A549 (cell line): ENCODE results near the gene INVS.

Source experiments
- CEBPB ChIP-seq, 2 experiments: fragments of >200 bp in 1 of 2; sonication (Bioruptor Twin) in 1 of 2; formaldehyde crosslinking in 1 of 2; IDR thresholded peaks; 2 replicates each; pipeline ENCODE4 v1.6.1; 2012 to 2016
- CTCF ChIP-seq: fragments of >200 bp; sonication (Bioruptor Twin); formaldehyde crosslinking; IDR thresholded peaks from 3 replicates; pipeline ENCODE4 v1.5.1; 2016
- EP300 ChIP-seq, 2 experiments: fragments of >200 bp; sonication (Bioruptor Twin); formaldehyde crosslinking; IDR thresholded peaks; 2 replicates in 1 of 2; 3 replicates in 1 of 2; pipeline ENCODE4 v1.6.1; 2016 to 2017
- HOXA7 ChIP-seq: fragments of 250-450 bp; sonication (Bioruptor Pico); IDR thresholded peaks from 2 replicates; pipeline ENCODE4 v1.5.0; 2020; ENCODE audit warnings: mild to moderate bottlenecking, moderate library complexity
- JUNB ChIP-seq: fragments of >200 bp; sonication (Bioruptor Twin); formaldehyde crosslinking; IDR thresholded peaks from 2 replicates; pipeline ENCODE4 v1.6.1; 2016
- MAFK ChIP-seq: fragments of 450-650 bp; IDR thresholded peaks from 2 replicates; pipeline ENCODE4 v1.6.1; 2014; ENCODE audit not compliant: partially characterized antibody
- MYC ChIP-seq: IDR thresholded peaks from 2 replicates; pipeline ENCODE4 v1.6.1; 2012; ENCODE audit warnings: mild to moderate bottlenecking, inconsistent platforms, low read length, improper control_type of control experiment, borderline replicate concordance
- PHF8 ChIP-seq: fragments of 200-600 bp; sonication (generic); IDR thresholded peaks from 2 replicates; pipeline ENCODE4 v1.6.1; 2016; ENCODE audit warnings: low read depth, mild to moderate bottlenecking, antibody characterized with exemption, moderate library complexity, borderline replicate concordance
- POLR2A ChIP-seq: IDR thresholded peaks from 2 replicates; pipeline ENCODE4 v1.6.1; 2012; ENCODE audit warnings: mild to moderate bottlenecking, low read length
- RCOR1 ChIP-seq: fragments of 150-350 bp; IDR thresholded peaks from 2 replicates; pipeline ENCODE4 v1.6.1; 2014; ENCODE audit warnings: antibody characterized with exemption, low read length, low read depth
- SREBF2 ChIP-seq: fragments of 450-650 bp; IDR thresholded peaks from 2 replicates; pipeline ENCODE4 v1.6.1; 2014; ENCODE audit warnings: mild to moderate bottlenecking, moderate library complexity
- TF ChIP-seq, protein P1 (sequence below): IDR thresholded peaks from 2 replicates; pipeline ENCODE4 v1.6.1; 2012; ENCODE audit warnings: low read depth, borderline replicate concordance
- TF ChIP-seq, protein P2 (sequence below): fragments of 200-600 bp; sonication (generic); IDR thresholded peaks from 2 replicates; pipeline ENCODE4 v1.6.1; 2016; ENCODE audit warnings: antibody characterized with exemption, mild to moderate bottlenecking, moderate library complexity

- TF ChIP-seq CTCF (no peak), HOXA7 (no peak), MAFK (no peak), PHF8 (no peak), POLR2A (no peak), MYC (no peak), EP300 (IDR thresholded peaks at IDR 0.05) (no peak), CEBPB (IDR thresholded peaks at IDR 0.05) (no peak), RCOR1 (no peak), SREBF2 (no peak), JUNB (no peak)
- TF ChIP-seq, protein P1, sequence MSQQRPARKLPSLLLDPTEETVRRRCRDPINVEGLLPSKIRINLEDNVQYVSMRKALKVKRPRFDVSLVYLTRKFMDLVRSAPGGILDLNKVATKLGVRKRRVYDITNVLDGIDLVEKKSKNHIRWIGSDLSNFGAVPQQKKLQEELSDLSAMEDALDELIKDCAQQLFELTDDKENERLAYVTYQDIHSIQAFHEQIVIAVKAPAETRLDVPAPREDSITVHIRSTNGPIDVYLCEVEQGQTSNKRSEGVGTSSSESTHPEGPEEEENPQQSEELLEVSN, result no peak
- TF ChIP-seq, protein P2, sequence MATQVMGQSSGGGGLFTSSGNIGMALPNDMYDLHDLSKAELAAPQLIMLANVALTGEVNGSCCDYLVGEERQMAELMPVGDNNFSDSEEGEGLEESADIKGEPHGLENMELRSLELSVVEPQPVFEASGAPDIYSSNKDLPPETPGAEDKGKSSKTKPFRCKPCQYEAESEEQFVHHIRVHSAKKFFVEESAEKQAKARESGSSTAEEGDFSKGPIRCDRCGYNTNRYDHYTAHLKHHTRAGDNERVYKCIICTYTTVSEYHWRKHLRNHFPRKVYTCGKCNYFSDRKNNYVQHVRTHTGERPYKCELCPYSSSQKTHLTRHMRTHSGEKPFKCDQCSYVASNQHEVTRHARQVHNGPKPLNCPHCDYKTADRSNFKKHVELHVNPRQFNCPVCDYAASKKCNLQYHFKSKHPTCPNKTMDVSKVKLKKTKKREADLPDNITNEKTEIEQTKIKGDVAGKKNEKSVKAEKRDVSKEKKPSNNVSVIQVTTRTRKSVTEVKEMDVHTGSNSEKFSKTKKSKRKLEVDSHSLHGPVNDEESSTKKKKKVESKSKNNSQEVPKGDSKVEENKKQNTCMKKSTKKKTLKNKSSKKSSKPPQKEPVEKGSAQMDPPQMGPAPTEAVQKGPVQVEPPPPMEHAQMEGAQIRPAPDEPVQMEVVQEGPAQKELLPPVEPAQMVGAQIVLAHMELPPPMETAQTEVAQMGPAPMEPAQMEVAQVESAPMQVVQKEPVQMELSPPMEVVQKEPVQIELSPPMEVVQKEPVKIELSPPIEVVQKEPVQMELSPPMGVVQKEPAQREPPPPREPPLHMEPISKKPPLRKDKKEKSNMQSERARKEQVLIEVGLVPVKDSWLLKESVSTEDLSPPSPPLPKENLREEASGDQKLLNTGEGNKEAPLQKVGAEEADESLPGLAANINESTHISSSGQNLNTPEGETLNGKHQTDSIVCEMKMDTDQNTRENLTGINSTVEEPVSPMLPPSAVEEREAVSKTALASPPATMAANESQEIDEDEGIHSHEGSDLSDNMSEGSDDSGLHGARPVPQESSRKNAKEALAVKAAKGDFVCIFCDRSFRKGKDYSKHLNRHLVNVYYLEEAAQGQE, result no peak
Observed at GRCh38 chr9:100084734-100085133, 14.3 kb upstream of the INVS start.
